ENCODE measurements around the gene BANP.

- TF ChIP-seq CHD2 (IDR thresholded peaks at IDR 0.05; ENCODE audit: low read length, partially characterized antibody) = no peak
- TF ChIP-seq PBX3 (IDR thresholded peaks at IDR 0.05) = no peak
- TF ChIP-seq CTCF (IDR thresholded peaks at IDR 0.05) = no peak
- TF ChIP-seq TAF1 (IDR thresholded peaks at IDR 0.05; ENCODE audit: borderline replicate concordance, low read depth, low read length) = no peak
- no peak for TF ChIP-seq FOXM1 (IDR thresholded peaks at IDR 0.05; ENCODE audit: low read depth)
- no peak for TF ChIP-seq SMC3 (IDR thresholded peaks at IDR 0.05; ENCODE audit: low read depth, low read length)
- no peak for TF ChIP-seq POLR2AphosphoS5 (IDR thresholded peaks at IDR 0.05; ENCODE audit: low read depth, low read length)
- no peak for TF ChIP-seq USF2 (IDR thresholded peaks at IDR 0.05; ENCODE audit: borderline replicate concordance, low read depth, low read length)
- no peak for TF ChIP-seq REST (IDR thresholded peaks at IDR 0.05; ENCODE audit: low read depth, low read length)
- TF ChIP-seq ELF1 (IDR thresholded peaks at IDR 0.05) = no peak
- TF ChIP-seq EP300 (IDR thresholded peaks at IDR 0.05; ENCODE audit: borderline replicate concordance in 1 of 2, low read depth in 1 of 2, low read length in 1 of 2) = no peak
- TF ChIP-seq ZBTB33 (IDR thresholded peaks at IDR 0.05; ENCODE audit: borderline replicate concordance, low read depth) = no peak
Measured at GRCh38 chr16:87927195-87927562, 24.1 kb upstream of the BANP start.
